Measurements from ENCODE around the gene PLAC1.

Gene PLAC1

DNA sequence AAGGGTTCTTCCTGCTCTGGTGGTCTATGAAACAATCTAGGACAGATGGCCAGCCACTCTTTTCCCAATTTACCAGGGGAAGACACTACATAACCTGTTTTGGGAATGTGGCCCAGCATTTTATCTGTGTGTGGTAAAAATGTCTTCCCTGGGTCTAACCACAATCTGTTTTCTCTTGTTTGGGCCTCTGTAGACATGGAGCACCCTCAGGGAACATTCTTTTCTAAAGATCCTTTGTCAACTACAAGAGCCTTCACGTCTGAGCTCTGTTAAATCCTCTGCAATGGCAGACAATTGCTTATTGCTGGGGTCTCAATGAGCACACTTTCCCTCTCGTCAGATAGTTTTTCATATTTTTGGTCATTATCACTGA lies 35.5 kb downstream of the PLAC1 start:
- no peak overlapping the region for H4K12ac ChIP-seq (ENCODE audit: low read depth, low read length)
- H2BK5ac ChIP-seq (ENCODE audit: low read depth, low read length, poor library complexity): peak overlapping the region; percentile 82
- no peak overlapping the region for H3K14ac ChIP-seq (ENCODE audit: low read length)
- peak; percentile 7 to 66 for DNase-seq
- H3K27me3 ChIP-seq (ENCODE audit: insufficient read depth, low read length): no peaks in the 10 kb centered on the region
- H3K23ac ChIP-seq (ENCODE audit: low read length): no peak overlapping the region
- H2AFZ ChIP-seq (ENCODE audit: insufficient read depth, low read length, poor library complexity): no peak overlapping the region
- H3K4ac ChIP-seq (ENCODE audit: low read depth, low read length): no peak overlapping the region
- peaks cover 3 to 21% of the 10 kb centered on the region in 2 experiments for H3K4me1 ChIP-seq (ENCODE audit: control insufficient read depth in 1 of 2, insufficient read depth in 2 of 2, low read length in 2 of 2)
- peak overlapping the region; percentile 90 for H3K27ac ChIP-seq (ENCODE audit: low read depth, low read length)
- H3K36me3 ChIP-seq (ENCODE audit: control insufficient read depth in 1 of 2, insufficient read depth in 2 of 2, low read length in 2 of 2): peaks cover 0 to 3% of the 10 kb centered on the region in 2 experiments
- peaks cover 11% of the 10 kb centered on the region for H3K79me1 ChIP-seq (ENCODE audit: low read length)
- no peak overlapping the region for H3K18ac ChIP-seq (ENCODE audit: low read length)
- H3K4me3 ChIP-seq (ENCODE audit: low read depth, low read length): no peak overlapping the region
- H2AK5ac ChIP-seq (ENCODE audit: low read length): no peak overlapping the region
- no peak overlapping the region for H3K4me2 ChIP-seq (ENCODE audit: low read length)
- H3K9me3 ChIP-seq (ENCODE audit: insufficient read depth, low read depth, low read length): no peaks in the 10 kb centered on the region
- H4K91ac ChIP-seq (ENCODE audit: low read depth, low read length): no peak overlapping the region
- peak overlapping the region; percentile 26 for H2BK12ac ChIP-seq (ENCODE audit: low read length)
- WGBS (ENCODE audit: extremely low coverage, insufficient coverage, insufficient read length): no CpG with 5 or more reads among the region's 2 CpGs
- H3K9ac ChIP-seq (ENCODE audit: low read length): no peak overlapping the region
- peak overlapping the region; percentile 37 for H2BK120ac ChIP-seq (ENCODE audit: insufficient read depth, low read length, poor library complexity)
- no peaks in the 10 kb centered on the region for H3K79me2 ChIP-seq (ENCODE audit: control insufficient read depth, insufficient read depth, low read length, poor library complexity)
- H4K8ac ChIP-seq (ENCODE audit: low read depth, low read length): no peak overlapping the region

DNA sequence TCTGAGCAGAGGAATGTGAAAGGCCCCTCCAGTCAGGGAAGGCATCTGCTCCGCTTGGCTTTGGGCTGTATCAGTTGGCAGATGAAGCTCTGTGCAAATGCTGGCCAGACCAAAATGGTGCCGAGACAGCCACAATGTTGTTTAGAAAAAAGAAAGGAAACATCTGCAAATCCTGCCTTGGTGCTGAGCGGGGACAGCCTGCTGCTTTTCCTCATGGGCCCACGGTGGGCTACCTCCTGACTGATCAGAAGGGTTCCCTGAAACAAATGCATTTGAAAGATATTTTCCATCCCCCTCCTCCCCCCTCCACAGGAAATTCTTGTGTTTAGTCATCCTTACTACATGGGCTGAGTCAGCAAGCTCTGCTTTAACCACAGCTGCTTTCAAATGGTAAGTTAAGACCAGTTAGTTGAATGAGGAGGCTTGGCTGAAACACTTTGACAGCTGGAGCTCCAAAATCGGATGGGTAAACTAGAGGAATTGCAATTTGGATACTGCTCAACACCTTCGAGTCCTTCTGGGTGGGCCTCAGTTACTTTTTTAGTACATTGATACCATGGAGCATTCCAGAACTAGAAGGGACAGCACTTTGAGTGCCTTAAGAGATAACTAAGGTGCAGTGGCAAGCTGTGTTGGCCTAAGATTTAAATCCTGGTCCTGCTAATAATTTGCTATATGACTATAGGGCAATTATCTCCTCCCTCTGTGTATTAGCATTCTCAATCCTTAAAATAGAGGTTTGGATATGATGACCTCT lies 36.0 kb downstream of the PLAC1 start:
- DNase-seq: peak in 1 of 2 donors; percentile 48
- no peak overlapping the region for H3K9ac ChIP-seq (ENCODE audit: low read length)
- peak overlapping the region; percentile 62 for H4K91ac ChIP-seq (ENCODE audit: low read depth, low read length)
- no peak overlapping the region for H3K4me3 ChIP-seq (ENCODE audit: low read depth, low read length)
- peaks cover 3 to 21% of the 10 kb centered on the region in 2 experiments for H3K4me1 ChIP-seq (ENCODE audit: control insufficient read depth in 1 of 2, insufficient read depth in 2 of 2, low read length in 2 of 2)
- peak overlapping the region; percentile 40 for H2BK12ac ChIP-seq (ENCODE audit: low read length)
- no peak overlapping the region for H2AFZ ChIP-seq (ENCODE audit: insufficient read depth, low read length, poor library complexity)
- peak overlapping the region; percentile 91 for H2BK120ac ChIP-seq (ENCODE audit: insufficient read depth, low read length, poor library complexity)
- no peak overlapping the region for H3K4ac ChIP-seq (ENCODE audit: low read depth, low read length)
- H4K8ac ChIP-seq (ENCODE audit: low read depth, low read length): peak overlapping the region; percentile 49
- H3K14ac ChIP-seq (ENCODE audit: low read length): no peak overlapping the region
- H4K12ac ChIP-seq (ENCODE audit: low read depth, low read length): peak overlapping the region; percentile 62
- H3K9me3 ChIP-seq (ENCODE audit: insufficient read depth, low read depth, low read length): no peaks in the 10 kb centered on the region
- no peaks in the 10 kb centered on the region for H3K79me2 ChIP-seq (ENCODE audit: control insufficient read depth, insufficient read depth, low read length, poor library complexity)
- WGBS (ENCODE audit: extremely low coverage, insufficient coverage, insufficient read length): no CpG with 5 or more reads among the region's 6 CpGs
- H3K18ac ChIP-seq (ENCODE audit: low read length): no peak overlapping the region
- peaks cover 0 to 3% of the 10 kb centered on the region in 2 experiments for H3K36me3 ChIP-seq (ENCODE audit: control insufficient read depth in 1 of 2, insufficient read depth in 2 of 2, low read length in 2 of 2)
- H3K23ac ChIP-seq (ENCODE audit: low read length): no peak overlapping the region
- peak overlapping the region; percentile 89 for H2BK5ac ChIP-seq (ENCODE audit: low read depth, low read length, poor library complexity)
- no peaks in the 10 kb centered on the region for H3K27me3 ChIP-seq (ENCODE audit: insufficient read depth, low read length)
- peak overlapping the region; percentile 27 for H3K4me2 ChIP-seq (ENCODE audit: low read length)
- no peak overlapping the region for H2AK5ac ChIP-seq (ENCODE audit: low read length)
- peaks cover 11% of the 10 kb centered on the region for H3K79me1 ChIP-seq (ENCODE audit: low read length)
- peak overlapping the region; percentile 90 for H3K27ac ChIP-seq (ENCODE audit: low read depth, low read length)

DNA sequence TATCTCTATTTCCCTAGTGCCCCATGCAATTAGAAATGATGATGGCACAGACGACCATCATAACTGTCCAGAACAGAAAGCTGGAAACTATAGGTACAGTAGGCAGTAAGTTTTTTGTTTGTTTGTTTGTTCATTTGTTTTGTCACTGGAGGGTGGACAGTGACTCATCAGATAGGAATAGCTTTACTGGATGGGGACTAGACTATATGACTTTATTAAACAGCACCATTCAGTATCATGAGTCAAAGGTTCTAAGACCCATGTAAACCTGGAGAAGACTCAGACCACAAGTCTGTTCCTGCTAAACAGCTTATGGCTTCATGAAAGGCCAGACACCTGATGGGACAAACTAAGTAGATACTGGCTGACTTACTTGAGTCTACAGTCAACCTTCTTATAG lies 38.4 kb downstream of the PLAC1 start:
- Histone ChIP-seq H3K79me1 (ENCODE audit: low read length) (peaks cover 11% of the 10 kb centered on the region), H3K18ac (ENCODE audit: low read length) (no peak overlapping the region), H3K27me3 (ENCODE audit: insufficient read depth, low read length) (no peaks in the 10 kb centered on the region), H3K4me3 (ENCODE audit: low read depth, low read length) (no peak overlapping the region), H3K36me3 (ENCODE audit: control insufficient read depth in 1 of 2, insufficient read depth in 2 of 2, low read length in 2 of 2) (no peaks in the 10 kb centered on the region), H3K27ac (ENCODE audit: low read depth, low read length) (no peak overlapping the region), H3K4me1 (ENCODE audit: control insufficient read depth in 1 of 2, insufficient read depth in 2 of 2, low read length in 2 of 2) (peaks cover 3 to 21% of the 10 kb centered on the region in 2 experiments), H3K23ac (ENCODE audit: low read length) (no peak overlapping the region), H2AFZ (ENCODE audit: insufficient read depth, low read length, poor library complexity) (no peak overlapping the region), H4K12ac (ENCODE audit: low read depth, low read length) (no peak overlapping the region), H4K8ac (ENCODE audit: low read depth, low read length) (no peak overlapping the region), H2BK120ac (ENCODE audit: insufficient read depth, low read length, poor library complexity) (no peak overlapping the region), H3K79me2 (ENCODE audit: control insufficient read depth, insufficient read depth, low read length, poor library complexity) (no peaks in the 10 kb centered on the region), H2BK5ac (ENCODE audit: low read depth, low read length, poor library complexity) (no peak overlapping the region), H3K14ac (ENCODE audit: low read length) (no peak overlapping the region), H3K4ac (ENCODE audit: low read depth, low read length) (no peak overlapping the region), H3K9me3 (ENCODE audit: insufficient read depth, low read depth, low read length) (no peaks in the 10 kb centered on the region), H3K4me2 (ENCODE audit: low read length) (no peak overlapping the region), H2AK5ac (ENCODE audit: low read length) (no peak overlapping the region), H3K9ac (ENCODE audit: low read length) (no peak overlapping the region), H2BK12ac (ENCODE audit: low read length) (no peak overlapping the region), H4K91ac (ENCODE audit: low read depth, low read length) (no peak overlapping the region)
- DNase-seq: peak in 1 of 2 donors; percentile 14
- no CpG with 5 or more reads among the region's 1 CpG for WGBS (ENCODE audit: extremely low coverage, insufficient coverage, insufficient read length)

DNA sequence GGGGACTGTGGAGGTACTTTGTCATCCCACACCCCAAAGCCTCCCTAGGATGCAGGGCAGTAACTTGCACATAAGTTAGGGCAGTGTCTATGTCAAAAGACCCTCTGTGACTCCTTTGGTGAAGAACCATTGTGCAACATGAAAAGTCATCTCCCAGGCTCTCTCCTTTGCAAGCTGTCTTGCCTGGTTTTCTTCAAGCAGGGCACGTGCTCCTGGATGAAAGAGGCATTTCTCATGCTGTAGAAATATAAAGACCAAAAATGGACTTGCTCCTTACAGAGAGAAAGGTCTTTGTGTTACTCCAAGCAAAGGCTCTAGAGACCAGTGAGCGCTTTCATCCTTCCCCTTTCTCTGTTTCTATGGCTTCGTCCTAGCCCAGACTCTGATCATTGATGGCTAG lies 44.9 kb downstream of the PLAC1 start:
- no peak overlapping the region for H4K8ac ChIP-seq (ENCODE audit: low read depth, low read length)

More for the DNA sequence above, 44.9 kb downstream of the PLAC1 start:
- WGBS (ENCODE audit: extremely low coverage, insufficient coverage, insufficient read length): no CpG with 5 or more reads among the region's 3 CpGs
- Histone ChIP-seq H4K91ac (ENCODE audit: low read depth, low read length) (no peak overlapping the region), H3K9me3 (ENCODE audit: insufficient read depth, low read depth, low read length) (no peaks in the 10 kb centered on the region), H3K4me2 (ENCODE audit: low read length) (no peak overlapping the region), H3K79me1 (ENCODE audit: low read length) (no peaks in the 10 kb centered on the region), H3K36me3 (ENCODE audit: control insufficient read depth in 1 of 2, insufficient read depth in 2 of 2, low read length in 2 of 2) (no peaks in the 10 kb centered on the region), H3K4me3 (ENCODE audit: low read depth, low read length) (no peak overlapping the region), H3K27ac (ENCODE audit: low read depth, low read length) (no peak overlapping the region), H3K14ac (ENCODE audit: low read length) (no peak overlapping the region), H3K9ac (ENCODE audit: low read length) (no peak overlapping the region), H2AFZ (ENCODE audit: insufficient read depth, low read length, poor library complexity) (no peak overlapping the region), H3K23ac (ENCODE audit: low read length) (no peak overlapping the region), H2BK120ac (ENCODE audit: insufficient read depth, low read length, poor library complexity) (no peak overlapping the region), H2BK5ac (ENCODE audit: low read depth, low read length, poor library complexity) (no peak overlapping the region), H3K4ac (ENCODE audit: low read depth, low read length) (no peak overlapping the region), H3K27me3 (ENCODE audit: insufficient read depth, low read length) (no peaks in the 10 kb centered on the region), H2AK5ac (ENCODE audit: low read length) (no peak overlapping the region), H3K79me2 (ENCODE audit: control insufficient read depth, insufficient read depth, low read length, poor library complexity) (no peaks in the 10 kb centered on the region), H2BK12ac (ENCODE audit: low read length) (no peak overlapping the region), H3K4me1 (ENCODE audit: control insufficient read depth in 1 of 2, insufficient read depth in 2 of 2, low read length in 2 of 2) (no peaks in the 10 kb centered on the region), H3K18ac (ENCODE audit: low read length) (no peak overlapping the region), H4K12ac (ENCODE audit: low read depth, low read length) (no peak overlapping the region)
- DNase-seq: no peak

Data from trophoblast cell (in vitro differentiated cells and primary cell).